Panc1 (cell line): Measurements from ENCODE around the gene ITGAL. TPM values are rescaled to one million over a fixed set of nuclear protein-coding genes. Genes with fewer than 3 reads are reported as not detected.

Experiments used
- ATAC-seq: fragments of 200-7000 bp; cut with Tn5 transposase; 2 replicates; pipeline ENCODE4 v1.9.1; 2020; ENCODE audit warnings: mild to moderate bottlenecking, moderate library complexity
- BruUV-seq: library from RNA; stranded (reverse); fragments of 400-500 nt; replicated peaks from 2 replicates; lab custom pipeline; 2021; lab: Mats Ljungman, UMichigan
- CTCF ChIA-PET: fragments of 300-600 bp; sonication (Branson Sonifier 250); formaldehyde crosslinking; loops from one replicate; lab custom pipeline; 2022; ENCODE audit warnings: antibody characterized with exemption; lab: Charles Lee
- POLR2A ChIA-PET: fragments of 300-600 bp; sonication (Branson Sonifier 250); formaldehyde crosslinking; loops from one replicate; lab custom pipeline; 2022; ENCODE audit warnings: antibody characterized with exemption; lab: Charles Lee
- DNase-seq: peaks from one replicate; pipeline ENCODE4 v3.0.0-alpha.2; 2010; ENCODE audit warnings: low read depth, low spot score
- H3K27ac ChIP-seq: 2 replicates; pipeline ENCODE4 v1.5.1; 2011; ENCODE audit warnings: mild to moderate bottlenecking, low read length, inconsistent platforms
- H3K27me3 ChIP-seq: fragments of 200-500 bp; sonication (Bioruptor generic); 2 replicates; pipeline ENCODE4 v1.6.0; 2014; ENCODE audit warnings: low read length, inconsistent platforms; ENCODE audit not compliant: control insufficient read depth, insufficient read depth
- H3K36me3 ChIP-seq: fragments of 200-500 bp; sonication (Bioruptor generic); 2 replicates; pipeline ENCODE4 v1.5.1; 2014; ENCODE audit warnings: inconsistent platforms, mild to moderate bottlenecking, low read length, moderate library complexity; ENCODE audit not compliant: control insufficient read depth, insufficient read depth
- H3K4me1 ChIP-seq: 2 replicates; pipeline ENCODE4 v1.5.1; 2011; ENCODE audit warnings: inconsistent platforms, mild to moderate bottlenecking, low read length, moderate library complexity; ENCODE audit not compliant: control insufficient read depth, insufficient read depth
- H3K4me3 ChIP-seq, 2 experiments: 2 replicates each; pipeline ENCODE4 v1.5.1; 2011 to 2012; ENCODE audit warnings: low read depth in 2 of 2, low read length in 2 of 2, mild to moderate bottlenecking in 2 of 2, inconsistent platforms in 1 of 2, moderate library complexity in 1 of 2
- H3K9me3 ChIP-seq: fragments of 200-500 bp; sonication (Bioruptor generic); 2 replicates; pipeline ENCODE4 v1.5.1; 2014; ENCODE audit warnings: low read depth, mild to moderate bottlenecking, inconsistent platforms, low read length, moderate library complexity; ENCODE audit not compliant: control insufficient read depth, insufficient read depth
- CTCF ChIP-seq: fragments of 450-650 bp; IDR thresholded peaks from 2 replicates; pipeline ENCODE4 v1.5.1; 2017; ENCODE audit warnings: mild to moderate bottlenecking
- POLR2AphosphoS5 ChIP-seq: IDR thresholded peaks from 2 replicates; pipeline ENCODE4 v1.6.1; 2012; ENCODE audit warnings: mild to moderate bottlenecking, low read depth, low read length, moderate library complexity
- REST ChIP-seq, 2 experiments: IDR thresholded peaks; 2 replicates each; pipeline ENCODE4 v1.6.1; 2011 to 2012; ENCODE audit warnings: low read depth in 2 of 2, control low read depth in 1 of 2, low read length in 1 of 2, mild to moderate bottlenecking in 1 of 2, moderate library complexity in 1 of 2; ENCODE audit not compliant: insufficient read depth in 1 of 2
- SIN3A ChIP-seq: IDR thresholded peaks from 2 replicates; pipeline ENCODE4 v1.6.1; 2012; ENCODE audit warnings: low read depth, mild to moderate bottlenecking, low read length, moderate library complexity, borderline replicate concordance; ENCODE audit not compliant: insufficient read depth
- TCF7L2 ChIP-seq: IDR thresholded peaks from 2 replicates; pipeline ENCODE4 v1.6.1; 2011; ENCODE audit warnings: mild to moderate bottlenecking, low read depth, low read length, inconsistent platforms
- in situ Hi-C: cut with HindIII; loops from 2 replicates; pipeline ENCODE4 v1.10.0; 2016; ENCODE audit warnings: low sequenced_read_pairs, low pct_unique_long_range_greater_than_20kb
- intact Hi-C: fragments of 100-400 bp; cut with micrococcal nuclease; formaldehyde crosslinking; loops from one replicate; pipeline ENCODE4 v1.10.0; 2022; ENCODE audit not compliant: unreplicated experiment
- total RNA-seq: library from RNA; stranded (reverse); gene quantifications from one replicate; pipeline ENCODE4 v1.2.1, GENCODE V29; 2021; ENCODE audit not compliant: unreplicated experiment

The ITGAL gene
- total RNA-seq, 1 experiment from 2014 or later = 0.54 TPM

- POLR2A ChIA-PET = interaction anchor here (0.7 kb wide), 1 partner anchor 24 kb away, joined by 13 read pairs; no protein-coding TSS in a partner anchor
- intact Hi-C loops (no loop called here), in situ Hi-C loops (no loop called here)
These were observed 13.4 kb downstream of the ITGAL start for GRCh38 chr16:30485818-30486436.

More at GRCh38 chr16:30485818-30486436, 13.4 kb downstream of the ITGAL start:
- TF ChIP-seq SIN3A = no peak
- no peak for TF ChIP-seq TCF7L2
- TF ChIP-seq CTCF = no peak
- TF ChIP-seq REST (IDR thresholded peaks at IDR 0.05; ENCODE audit: insufficient read depth in 1 of 2, low read depth in 2 of 2, low read length in 1 of 2) = no peak
- TF ChIP-seq POLR2AphosphoS5 = no peak
- CTCF ChIA-PET = no interaction called here
- Histone ChIP-seq H3K4me3 (no peak overlapping the region), H3K36me3 (no peaks in the 10 kb centered on the region), H3K27ac (no peak overlapping the region), H3K27me3 (no peaks in the 10 kb centered on the region), H3K9me3 (no peaks in the 10 kb centered on the region), H3K4me1 (no peaks in the 10 kb centered on the region)
- no peak for ATAC-seq
- DNase-seq = no peak
- BruUV-seq = no TSS peak
